IPS-NIHi7 (cell line): ENCODE measurements around the gene FHOD1.

ENCODE experiments used
- DNase-seq: peaks from one replicate; pipeline ENCODE4 v3.0.0; 2012; ENCODE audit warnings: mixed read lengths; ENCODE audit errors: extremely low spot score

Gene FHOD1

DNA sequence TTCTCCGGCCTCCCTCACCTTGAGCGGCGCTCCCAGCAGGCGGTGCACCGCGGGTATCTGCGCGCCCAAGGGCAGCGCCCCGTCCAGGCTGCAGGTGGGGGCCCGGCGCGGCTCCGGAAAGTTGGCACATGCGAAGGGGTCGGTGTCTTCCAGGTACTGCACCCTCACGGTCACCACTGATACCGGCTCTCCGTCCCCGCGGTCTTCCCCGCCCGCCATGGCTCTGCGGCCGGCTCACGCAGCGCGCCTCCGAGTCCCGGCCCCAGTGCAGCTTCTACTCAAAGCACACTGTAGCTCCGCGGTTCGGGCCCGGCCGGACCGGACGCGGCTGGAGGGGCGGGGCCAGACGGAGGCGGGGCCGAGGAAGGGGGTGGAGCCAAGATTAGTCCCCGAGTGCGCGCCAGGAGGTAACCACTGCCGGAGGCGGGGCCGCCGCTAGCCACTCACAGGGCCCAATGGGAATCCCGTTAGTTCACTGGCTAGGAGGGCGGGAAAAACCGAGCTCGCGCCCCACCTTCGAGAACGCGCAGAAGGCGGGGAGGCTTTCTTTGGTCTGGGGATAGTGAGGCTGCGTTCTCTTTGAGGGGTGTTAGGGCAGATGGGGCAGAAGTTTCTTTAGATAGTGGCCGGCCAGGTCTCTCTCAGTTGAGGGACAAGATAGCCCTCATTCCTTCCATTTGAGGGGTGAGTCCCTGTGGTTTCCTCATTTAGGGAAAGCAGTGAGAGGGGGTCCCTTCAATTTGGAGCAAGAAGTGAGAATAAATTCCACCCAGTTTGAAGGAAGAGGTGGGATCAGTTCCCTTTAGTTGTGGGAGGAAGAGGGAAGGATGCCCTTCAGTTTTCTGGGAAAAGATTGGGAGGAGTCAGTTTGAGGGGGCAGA lies at the start of gene FHOD1:
Gene FHOD1 (minus strand): TSS at position 290 of the 881 bp plus-strand sequence. CDS start 71 bp downstream, at position 219.
- DNase-seq: peak; percentile 92

DNA sequence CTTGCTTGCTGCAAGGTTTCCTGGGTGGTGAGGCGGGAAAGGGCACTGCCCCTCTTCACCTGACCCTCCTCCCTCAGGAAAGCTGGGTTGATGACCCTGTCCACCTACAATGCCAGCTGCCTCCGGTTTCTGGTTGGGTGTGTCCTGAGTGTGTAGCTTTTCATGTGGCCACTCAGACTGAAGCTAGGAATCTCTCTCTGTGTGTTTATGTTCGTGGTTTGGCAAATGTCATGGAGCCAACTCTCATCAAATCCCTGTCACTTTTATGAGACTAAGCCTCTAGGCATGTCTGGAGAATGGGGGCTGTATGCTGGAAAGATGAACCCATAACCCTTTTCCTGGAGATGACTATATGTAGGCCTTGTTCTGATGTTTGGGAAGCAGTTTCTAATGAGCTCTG lies 49.1 kb upstream of the FHOD1 start:
- DNase-seq: no peak

DNA sequence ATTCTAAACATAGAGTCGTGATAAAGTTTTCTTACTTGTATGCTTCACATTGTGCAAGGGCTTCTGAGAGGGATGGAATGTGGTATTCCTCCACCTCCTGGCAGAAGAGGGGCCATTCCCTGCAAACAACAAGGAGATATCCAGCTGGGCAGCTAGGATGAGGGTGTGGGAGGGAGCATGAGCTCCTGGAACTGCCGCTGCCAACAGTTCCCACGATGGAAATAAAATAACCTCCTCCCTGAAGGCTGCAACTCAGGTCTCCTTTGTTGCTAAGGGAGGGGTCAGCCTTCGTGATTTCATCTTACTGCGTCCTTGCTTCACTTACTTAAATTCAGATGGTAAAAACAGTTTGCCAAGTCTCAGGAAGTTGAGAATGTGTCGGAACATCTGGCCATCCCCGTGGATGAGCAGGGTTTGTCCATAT lies 47.7 kb upstream of the FHOD1 start:
- peak; percentile 50 for DNase-seq

DNA sequence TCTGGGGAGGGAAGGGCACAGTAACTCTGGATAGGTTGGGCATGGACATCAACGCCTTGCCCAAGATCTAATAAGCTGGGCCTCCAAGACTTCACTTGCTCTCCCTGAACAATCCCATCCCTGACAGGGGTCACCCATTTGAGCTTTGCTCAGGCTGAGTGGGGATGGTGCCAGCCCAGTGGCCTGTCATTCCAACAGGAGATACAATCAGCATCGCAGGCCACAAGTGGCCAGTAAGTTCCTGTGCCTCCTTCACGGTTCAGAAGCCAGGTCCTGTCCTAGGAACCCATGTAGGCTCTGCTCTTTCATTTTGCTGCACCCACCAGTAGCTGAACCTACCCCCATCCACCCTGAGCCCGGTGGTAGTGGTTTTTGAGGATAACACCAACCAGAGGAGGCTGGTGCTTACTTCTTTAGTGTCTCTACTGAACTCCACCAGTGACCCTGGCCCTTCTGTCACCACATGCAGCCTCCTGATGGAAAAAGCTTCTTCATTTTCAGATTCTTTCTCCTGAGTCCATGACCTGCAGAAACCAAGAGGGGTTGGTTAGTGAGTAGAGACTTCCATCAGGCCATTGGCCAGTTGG lies 47.0 kb upstream of the FHOD1 start:
- DNase-seq: no peak

DNA sequence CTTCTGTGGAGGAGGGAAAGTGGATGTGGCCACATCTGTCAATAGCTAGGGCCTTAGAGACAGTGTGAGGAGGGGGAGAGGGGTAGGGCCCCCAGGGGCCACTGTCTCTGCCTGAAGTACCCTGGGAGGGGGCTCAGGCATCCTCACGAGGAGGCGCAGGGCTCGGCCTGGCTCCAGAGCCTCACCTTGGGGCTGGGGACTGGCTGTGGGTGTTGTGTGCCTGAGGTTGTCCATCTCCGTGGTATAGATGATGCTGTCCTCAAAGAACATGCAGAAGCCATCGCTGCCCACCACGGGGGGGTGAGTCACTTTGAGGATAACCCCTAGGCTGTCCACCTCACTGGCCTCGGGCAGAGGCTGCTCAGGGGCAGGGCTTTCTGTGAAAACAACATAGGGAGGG lies 44.2 kb upstream of the FHOD1 start:
- no peak for DNase-seq

DNA sequence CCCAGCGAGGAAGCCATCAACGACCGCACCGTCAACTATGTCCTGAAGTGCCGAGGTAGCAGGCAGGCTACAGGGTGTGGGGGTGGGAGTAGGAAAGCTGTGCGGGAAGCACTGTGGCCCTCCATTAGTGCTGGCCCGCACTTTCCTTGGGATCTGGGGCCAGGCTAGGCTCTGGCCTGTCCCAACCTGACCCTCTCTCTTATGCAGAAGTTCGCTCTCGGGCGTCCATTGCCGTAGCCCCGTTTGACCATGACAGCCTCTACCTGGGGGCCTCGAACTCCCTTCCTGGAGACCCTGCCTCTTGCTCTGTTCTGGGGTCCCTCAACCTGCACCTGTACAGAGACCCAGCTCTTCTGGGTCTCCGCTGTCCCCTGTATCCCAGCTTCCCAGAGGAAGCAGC lies 40.7 kb upstream of the FHOD1 start:
- no peak for DNase-seq

DNA sequence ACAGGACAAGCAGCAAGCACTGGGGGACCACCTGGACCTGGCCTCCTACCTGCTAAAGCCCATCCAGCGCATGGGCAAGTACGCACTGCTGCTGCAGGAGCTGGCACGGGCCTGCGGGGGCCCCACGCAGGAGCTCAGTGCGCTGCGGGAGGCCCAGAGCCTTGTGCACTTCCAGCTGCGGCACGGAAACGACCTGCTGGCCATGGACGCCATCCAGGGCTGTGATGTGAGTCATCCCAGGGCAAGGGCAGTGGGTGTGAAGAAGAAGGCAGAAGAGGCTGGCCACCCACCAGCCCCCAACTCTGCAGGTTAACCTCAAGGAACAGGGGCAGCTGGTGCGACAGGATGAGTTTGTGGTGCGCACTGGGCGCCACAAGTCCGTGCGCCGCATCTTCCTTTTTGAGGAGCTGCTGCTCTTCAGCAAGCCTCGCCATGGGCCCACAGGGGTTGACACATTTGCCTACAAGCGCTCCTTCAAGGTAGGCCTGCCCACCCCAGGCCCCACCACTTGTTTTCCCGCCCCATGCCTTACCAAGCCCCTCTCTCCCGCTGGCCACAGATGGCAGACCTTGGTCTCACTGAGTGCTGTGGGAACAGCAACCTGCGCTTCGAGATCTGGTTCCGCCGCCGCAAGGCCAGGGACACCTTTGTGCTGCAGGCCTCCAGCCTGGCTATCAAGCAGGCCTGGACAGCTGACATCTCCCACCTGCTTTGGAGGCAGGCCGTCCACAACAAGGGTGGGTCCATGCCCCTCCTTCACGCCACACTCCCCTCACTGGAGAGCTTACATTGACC lies 39.4 kb upstream of the FHOD1 start:
- DNase-seq: no peak

DNA sequence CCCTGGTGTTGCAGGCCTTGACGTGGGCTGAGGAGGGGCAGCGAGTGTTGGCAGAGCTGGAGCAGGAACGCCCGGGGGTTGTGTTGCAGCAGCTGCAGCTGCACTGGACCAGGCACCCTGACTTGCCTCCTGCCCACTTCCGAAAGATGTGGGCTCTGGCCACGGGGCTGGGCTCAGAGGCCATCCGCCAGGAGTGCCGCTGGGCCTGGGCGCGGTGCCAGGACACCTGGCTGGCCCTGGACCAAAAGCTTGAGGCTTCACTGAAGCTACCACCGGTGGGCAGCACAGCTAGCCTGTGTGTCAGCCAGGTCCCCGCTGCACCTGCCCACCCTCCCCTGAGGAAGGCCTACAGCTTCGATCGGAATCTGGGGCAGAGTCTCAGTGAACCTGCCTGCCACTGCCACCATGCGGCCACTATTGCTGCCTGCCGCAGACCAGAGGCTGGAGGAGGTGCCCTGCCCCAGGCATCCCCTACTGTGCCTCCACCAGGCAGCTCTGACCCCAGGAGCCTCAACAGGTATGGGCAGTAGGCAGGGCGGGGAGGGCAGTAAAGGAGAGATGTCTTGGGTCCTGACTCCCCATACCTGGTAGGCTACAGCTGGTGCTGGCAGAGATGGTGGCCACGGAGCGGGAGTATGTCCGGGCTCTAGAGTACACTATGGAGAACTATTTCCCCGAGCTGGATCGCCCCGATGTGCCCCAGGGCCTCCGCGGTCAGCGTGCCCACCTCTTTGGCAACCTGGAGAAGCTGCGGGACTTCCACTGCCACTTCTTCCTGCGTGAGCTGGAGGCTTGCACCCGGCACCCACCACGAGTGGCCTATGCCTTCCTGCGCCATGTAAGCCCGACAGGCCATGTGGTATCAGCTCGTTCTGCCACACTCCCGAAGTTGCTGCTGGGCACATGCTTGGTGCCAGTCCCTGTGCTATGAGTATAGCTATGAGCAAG lies 37.7 kb upstream of the FHOD1 start:
- DNase-seq: peak; percentile 92

DNA sequence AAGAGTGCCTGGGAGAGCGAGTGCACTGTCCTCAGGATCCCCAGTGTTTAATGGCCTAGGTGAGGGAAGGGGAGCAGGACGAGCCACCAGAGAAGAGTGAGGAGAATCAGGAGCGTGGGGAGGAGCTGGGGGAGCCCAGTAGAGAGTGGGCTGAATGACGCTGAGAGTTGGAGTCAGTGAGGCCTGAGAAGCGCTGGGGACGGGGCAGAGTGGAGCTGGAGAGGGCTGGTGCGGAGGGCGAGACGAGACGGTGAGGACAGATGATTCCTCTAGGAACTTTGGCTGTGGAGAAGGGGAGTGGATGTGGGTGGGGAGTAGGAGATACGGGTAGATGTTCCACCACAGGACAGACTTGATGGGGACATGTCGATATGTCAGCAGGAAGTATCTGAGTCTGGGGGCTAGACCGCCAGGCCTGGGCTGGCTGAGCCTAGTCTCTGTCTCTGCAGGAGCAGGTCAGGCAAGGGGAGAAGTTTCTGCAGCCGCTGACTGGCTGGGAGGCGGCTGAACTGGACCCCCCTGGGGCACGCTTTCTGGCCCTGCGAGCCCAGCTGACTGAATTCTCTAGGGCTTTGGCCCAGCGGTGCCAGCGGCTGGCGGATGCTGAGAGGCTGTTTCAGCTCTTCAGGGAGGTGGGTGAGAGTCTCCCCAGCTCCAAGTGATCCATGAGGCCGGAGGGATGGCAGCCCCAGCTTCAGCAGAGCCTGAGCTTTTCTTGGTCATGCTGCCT lies 36.7 kb upstream of the FHOD1 start:
- DNase-seq: no peak

DNA sequence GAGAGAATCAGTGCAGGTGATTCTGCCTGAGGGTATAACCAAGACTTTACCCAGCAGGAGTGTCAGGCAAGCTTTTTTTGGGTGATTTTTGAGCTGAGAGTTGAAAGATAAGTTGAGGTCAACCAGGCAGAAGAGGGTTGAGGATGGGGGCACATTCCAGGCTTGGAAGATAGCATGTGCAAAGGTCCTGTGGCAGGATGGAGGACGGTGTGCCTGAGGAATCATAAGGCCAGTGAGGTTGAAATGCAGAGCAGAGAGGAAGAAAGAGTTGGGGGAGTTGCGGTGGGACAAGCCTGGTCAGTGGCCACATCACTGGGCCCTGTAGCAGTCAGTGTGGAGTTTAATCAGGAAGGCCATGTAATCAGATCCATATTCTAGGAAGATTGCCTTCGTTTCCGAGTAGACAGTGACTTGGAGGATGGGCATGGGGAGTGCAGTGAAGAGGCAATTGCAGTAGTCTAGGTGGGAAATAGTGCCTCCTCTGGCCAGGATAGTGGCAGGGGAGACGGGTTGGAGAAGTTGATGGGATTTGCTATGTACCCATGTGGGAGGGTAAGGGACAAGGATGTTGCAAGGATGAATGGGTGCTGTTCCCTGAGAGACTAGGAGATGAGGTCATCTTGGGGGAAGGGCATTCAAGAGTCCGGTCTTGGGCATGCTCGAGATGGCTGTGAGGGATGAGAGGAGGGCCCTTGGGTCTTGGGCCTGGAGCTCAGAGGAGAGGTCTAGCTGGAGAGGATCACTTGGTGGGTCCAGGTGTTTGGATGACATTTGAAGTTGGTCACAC lies 36.0 kb upstream of the FHOD1 start:
- no peak for DNase-seq

DNA sequence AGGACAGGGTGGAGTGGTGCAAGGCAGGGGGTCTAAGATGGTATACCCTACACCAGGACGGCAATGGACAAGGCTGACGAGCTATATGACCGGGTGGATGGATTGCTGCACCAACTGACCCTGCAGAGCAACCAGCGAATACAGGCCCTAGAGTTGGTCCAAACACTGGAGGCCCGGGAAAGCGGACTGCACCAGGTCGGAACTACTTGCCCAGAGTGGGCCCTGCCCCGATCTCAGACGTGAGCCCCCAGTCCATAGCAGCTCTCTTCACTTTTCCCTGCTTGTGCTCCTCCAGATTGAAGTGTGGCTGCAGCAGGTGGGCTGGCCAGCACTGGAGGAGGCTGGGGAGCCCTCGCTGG lies 35.1 kb upstream of the FHOD1 start:
- DNase-seq: no peak

DNA sequence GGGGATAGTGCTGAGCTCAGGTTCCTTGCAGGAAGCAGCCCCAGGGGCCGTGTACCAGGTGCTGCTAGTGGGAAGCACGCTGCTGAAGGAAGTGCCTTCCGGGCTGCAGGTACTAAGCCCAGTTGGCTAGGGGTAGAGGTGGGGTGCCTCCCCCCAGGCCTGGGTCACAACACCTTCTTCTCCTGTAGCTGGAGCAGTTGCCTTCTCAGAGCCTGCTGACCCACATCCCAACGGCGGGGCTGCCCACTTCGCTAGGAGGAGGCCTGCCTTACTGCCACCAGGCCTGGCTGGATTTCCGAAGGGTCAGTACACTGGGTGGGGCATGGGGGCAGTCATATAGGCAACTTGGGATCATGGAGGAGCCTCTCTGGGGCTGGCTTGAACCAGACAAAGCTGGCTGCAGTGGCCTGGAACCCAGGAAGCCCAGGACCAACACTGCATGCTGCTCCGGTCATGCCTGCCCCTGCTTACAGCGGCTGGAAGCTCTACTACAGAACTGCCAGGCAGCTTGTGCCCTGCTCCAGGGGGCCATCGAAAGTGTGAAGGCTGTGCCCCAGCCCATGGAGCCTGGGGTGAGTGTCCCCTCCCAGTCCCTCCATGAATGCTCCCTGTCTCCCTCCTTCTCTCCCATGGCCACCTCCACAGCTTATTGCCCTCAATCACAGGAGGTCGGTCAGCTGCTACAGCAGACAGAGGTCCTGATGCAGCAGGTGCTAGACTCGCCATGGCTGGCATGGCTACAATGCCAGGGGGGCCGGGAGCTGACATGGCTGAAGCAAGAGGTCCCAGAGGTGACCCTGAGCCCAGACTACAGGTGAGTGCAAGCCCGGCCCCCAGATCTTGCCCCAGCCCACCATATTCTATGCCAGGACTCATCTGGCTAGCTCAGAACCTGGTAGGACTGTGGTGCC lies 34.5 kb upstream of the FHOD1 start:
- no peak for DNase-seq

DNA sequence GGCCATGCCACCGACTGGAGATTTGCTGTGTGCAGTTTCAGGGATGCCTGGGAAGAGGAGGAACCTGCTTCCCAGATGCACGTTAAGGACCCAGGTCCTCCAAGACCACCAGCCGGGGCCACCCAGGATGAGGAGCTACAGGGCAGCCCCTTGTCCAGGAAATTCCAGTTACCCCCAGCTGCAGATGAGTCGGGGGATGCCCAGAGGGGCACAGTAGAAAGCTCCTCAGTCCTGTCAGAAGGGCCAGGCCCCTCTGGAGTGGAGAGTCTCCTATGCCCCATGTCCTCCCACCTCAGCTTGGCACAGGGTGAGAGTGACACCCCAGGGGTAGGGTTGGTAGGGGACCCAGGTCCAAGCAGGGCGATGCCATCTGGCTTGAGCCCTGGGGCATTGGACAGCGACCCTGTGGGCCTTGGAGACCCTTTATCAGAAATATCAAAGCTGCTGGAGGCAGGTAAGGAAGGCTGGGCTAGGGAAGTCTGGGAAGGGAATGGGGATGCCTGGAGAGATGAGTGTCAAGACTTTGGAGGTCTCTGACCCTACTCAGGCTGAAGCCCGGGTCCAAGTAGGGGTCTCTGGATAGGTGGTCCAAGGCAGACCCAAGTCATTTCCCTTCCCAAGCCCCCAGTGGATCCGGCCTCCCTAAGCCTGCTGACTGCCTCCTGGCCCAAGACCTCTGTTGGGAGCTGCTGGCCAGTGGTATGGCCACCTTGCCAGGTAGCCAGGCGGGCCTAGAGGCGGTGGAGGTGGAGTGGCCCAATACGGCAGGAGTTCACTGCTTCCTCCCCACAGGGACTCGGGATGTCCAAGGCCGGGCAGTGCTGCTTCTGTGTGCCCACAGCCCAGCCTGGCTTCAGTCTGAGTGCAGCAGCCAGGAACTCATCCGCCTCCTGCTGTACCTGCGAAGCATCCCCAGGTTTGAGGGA lies 33.1 kb upstream of the FHOD1 start:
- DNase-seq: no peak

DNA sequence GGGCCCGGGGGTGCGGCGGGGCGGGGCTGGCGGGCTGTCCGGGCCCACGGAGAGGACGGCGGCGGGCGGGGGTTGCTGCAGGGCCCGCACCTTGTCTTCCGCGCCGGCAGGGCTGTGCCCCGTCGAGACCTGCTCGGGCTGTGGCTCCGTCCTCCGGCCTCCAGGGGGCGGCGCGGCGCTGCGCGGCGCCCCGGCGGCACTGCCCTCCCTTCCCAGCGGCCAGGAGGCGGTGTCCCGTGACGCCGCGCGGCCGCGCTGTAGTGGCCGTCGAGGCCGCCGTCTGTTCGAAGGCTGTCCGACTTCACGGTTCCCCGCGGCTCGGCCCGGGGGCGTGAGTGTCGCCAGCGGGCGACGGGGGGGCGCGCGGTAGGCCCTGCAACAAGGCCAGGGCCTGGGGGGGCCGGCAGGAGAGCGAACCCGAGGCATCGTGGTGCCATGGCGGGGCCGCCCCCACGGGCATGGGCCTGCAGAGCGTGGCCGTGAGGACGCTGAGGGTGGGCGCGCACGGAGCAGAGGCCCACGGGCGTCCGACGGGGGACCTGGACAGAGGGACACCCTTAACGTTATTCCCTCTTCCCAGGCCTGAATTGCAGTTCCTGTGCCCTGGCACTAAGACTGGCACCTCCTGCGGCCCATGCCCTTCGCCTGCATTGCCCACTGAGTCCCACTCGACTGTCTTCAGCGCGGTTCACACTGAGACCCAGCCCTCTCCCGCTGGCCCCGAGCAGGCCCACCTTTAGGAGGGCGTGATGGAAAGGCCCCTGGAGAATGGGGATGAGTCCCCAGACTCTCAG lies 32.2 kb upstream of the FHOD1 start, which contains the start of gene PLEKHG4:
Gene PLEKHG4 (plus strand): TSS at position 237 of the 794 bp plus-strand sequence. CDS start 513 bp downstream, at position 750.
- peak; percentile 97 for DNase-seq

DNA sequence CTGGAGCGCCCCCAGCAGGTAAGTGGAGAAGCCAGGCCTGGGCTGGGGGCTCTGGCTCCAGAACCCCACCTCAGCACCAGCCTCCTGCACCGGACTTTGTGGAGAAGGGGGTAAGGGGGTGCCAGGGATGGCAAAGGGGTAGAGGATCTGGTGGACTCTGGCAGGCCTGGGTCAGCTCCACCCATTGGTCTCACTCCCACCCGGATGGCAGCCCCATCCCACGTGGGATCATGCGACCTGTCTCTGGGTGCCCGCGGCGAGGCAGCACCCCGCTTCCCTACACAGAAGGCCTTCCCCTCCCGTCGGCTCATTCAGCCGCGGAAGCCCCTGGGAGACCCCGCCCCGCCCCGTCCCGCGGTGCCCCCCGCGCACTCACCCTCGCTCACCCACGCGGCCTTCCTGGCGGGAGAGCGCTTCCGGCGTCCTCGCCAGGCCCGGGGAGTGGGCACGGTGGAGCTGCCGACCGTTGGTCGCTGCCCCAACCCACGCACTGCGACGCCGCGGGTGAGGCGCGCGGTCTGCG lies 31.6 kb upstream of the FHOD1 start:
- peak; percentile 77 for DNase-seq

DNA sequence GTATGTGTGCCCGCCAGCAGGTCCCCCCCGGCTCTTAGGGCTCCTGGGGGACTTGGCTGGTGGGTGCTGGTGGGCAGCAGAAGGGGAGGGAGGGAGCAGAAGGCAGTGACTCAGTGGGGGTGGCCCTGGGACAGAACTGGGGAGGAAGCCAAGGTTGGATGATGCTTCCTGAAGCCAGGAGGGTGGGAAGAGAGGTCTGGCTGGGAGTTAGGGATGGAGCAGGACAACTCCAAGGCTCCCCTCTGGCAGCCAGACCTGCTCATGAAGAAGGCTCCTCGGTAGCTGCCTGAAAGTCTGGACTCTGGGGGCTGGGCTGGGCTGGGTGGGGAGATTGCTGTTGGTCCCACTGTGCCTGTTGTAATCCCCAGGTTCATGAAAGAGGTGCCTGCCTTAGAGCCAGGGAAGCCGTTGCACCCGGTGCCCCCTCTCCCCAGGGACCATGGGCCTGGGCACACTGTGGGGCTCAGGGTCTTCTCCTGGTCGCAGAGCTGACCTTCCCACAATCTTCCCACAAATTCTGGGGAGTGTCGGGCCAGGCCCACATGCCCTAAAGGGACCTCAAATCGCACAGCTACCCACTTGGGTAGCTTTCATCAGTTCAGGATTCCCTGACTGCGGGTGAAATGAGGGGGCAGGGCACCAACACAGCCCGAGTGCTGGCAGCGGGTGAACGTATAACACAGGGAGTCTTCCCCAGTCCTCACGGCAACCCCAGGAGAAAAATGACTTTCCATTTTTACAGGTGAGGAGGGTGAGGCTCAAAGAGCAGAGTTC lies 30.9 kb upstream of the FHOD1 start:
- DNase-seq: no peak
